GM21528 (cell line): ENCODE data around the gene TCF7.
A peak's percentile ranks its signal among the peaks of the same experiment; 100 is the strongest.

ENCODE experiments used
- ATAC-seq: cut with Tn5 transposase; IDR thresholded peaks from one replicate; pipeline ENCODE4 v1.9.1; 2021; ENCODE audit warnings: mild to moderate bottlenecking, moderate library complexity; ENCODE audit not compliant: unreplicated experiment, low FRiP score

TCF7 gene

GRCh38 chr5:134111741-134112647 lies 2.5 kb upstream of the TCF7 start:
- ATAC-seq = no peak

- ATAC-seq = no peak
Measured at GRCh38 chr5:134112726-134113362, 1.6 kb upstream of the TCF7 start.

GRCh38 chr5:134113363-134113889 lies 1.1 kb upstream of the TCF7 start:
- ATAC-seq = no peak

GRCh38 chr5:134114886-134115805 lies 665 bp downstream of the TCF7 start:
- ATAC-seq = peak; percentile 24

- ATAC-seq = no peak
Measured at GRCh38 chr5:134115806-134116175, 1.3 kb downstream of the TCF7 start.

GRCh38 chr5:134116286-134116685 lies 1.8 kb downstream of the TCF7 start:
- no peak for ATAC-seq

GRCh38 chr5:134116789-134117761 lies 2.6 kb downstream of the TCF7 start:
- no peak for ATAC-seq

- ATAC-seq = no peak
Measured at GRCh38 chr5:134118212-134118835, 3.8 kb downstream of the TCF7 start.

GRCh38 chr5:134119720-134120119 lies 5.2 kb downstream of the TCF7 start:
- ATAC-seq = no peak

- ATAC-seq = no peak
Measured at GRCh38 chr5:134120386-134121138, 6.1 kb downstream of the TCF7 start.

GRCh38 chr5:134122530-134122929 lies 8.0 kb downstream of the TCF7 start:
- ATAC-seq = no peak

GRCh38 chr5:134123360-134123759 lies 8.9 kb downstream of the TCF7 start:
- no peak for ATAC-seq

- no peak for ATAC-seq
Measured at GRCh38 chr5:134124289-134125038, 10.0 kb downstream of the TCF7 start.

GRCh38 chr5:134125039-134126015 lies 10.8 kb downstream of the TCF7 start:
- ATAC-seq = no peak

- ATAC-seq = no peak
Measured at GRCh38 chr5:134127376-134127861, 12.9 kb downstream of the TCF7 start.

- ATAC-seq = no peak
Measured at GRCh38 chr5:134127988-134128647, 13.6 kb downstream of the TCF7 start.
